Muscle of back (tissue), 11 donors: Measurements from ENCODE around the gene FAM229A. TPM values are rescaled to one million over a fixed set of nuclear protein-coding genes. Genes with fewer than 3 reads are reported as not detected.

ENCODE experiments used
- DNase-seq, 3 donors: peaks; one replicate each; pipeline versions ENCODE4 v3.0.0 to v3.0.0-alpha.2; 2013
- polyA plus RNA-seq, 10 donors: library from polyadenylated mRNA; unstranded; fragments of 120-200 nt; gene quantifications; one replicate each; pipeline ENCODE4 v1.2.1, GENCODE V29; 2013; ENCODE audit not compliant: insufficient read length in 10 of 10

Gene FAM229A
- polyA plus RNA-seq, 10 donors, result 1.7 to 8.1 (median 4.7) TPM

- DNase-seq, result no peak
Observed at GRCh38 chr1:32332290-32333079, 29.8 kb downstream of the FAM229A start.

GRCh38 chr1:32331549-32331948 lies 30.7 kb downstream of the FAM229A start:
- no peak for DNase-seq

GRCh38 chr1:32330558-32331151 lies 31.6 kb downstream of the FAM229A start:
- DNase-seq, result no peak

- no peak for DNase-seq
Observed at GRCh38 chr1:32329931-32330466, 32.3 kb downstream of the FAM229A start.

- DNase-seq, result no peak
Observed at GRCh38 chr1:32327204-32327603, 35.1 kb downstream of the FAM229A start.

GRCh38 chr1:32321712-32322291 lies 40.5 kb downstream of the FAM229A start:
- DNase-seq, result no peak

- DNase-seq, result no peak
Observed at GRCh38 chr1:32318127-32318869, 44.0 kb downstream of the FAM229A start.

- no peak for DNase-seq
Observed at GRCh38 chr1:32316903-32317277, 45.4 kb downstream of the FAM229A start.

GRCh38 chr1:32311709-32312393 lies 50.4 kb downstream of the FAM229A start:
- no peak for DNase-seq

Other genes starting within 250 kb of the FAM229A start
- gene TXLNA, start 182.8 kb downstream of the FAM229A start, polyA plus RNA-seq, result 10 to 100 TPM; 27.8 to 44.4 (median 33.7) TPM
- 10 to 100 TPM; 28.8 to 60.1 (median 46.8) TPM for gene CCDC28B, start 161.9 kb downstream of the FAM229A start, polyA plus RNA-seq
- gene IQCC, start 156.8 kb downstream of the FAM229A start, polyA plus RNA-seq, result 1 to 10 TPM; 2.0 to 4.9 (median 3.1) TPM
- under 1 TPM; 0.19 to 0.94 (median 0.31) TPM for gene DCDC2B, start 153.4 kb downstream of the FAM229A start, polyA plus RNA-seq
- gene TMEM234, start 140.1 kb downstream of the FAM229A start, polyA plus RNA-seq, result 10 to 100 TPM in 4 of 10 donors, 1 to 10 TPM in 6; 8.0 to 16.0 (median 9.1) TPM
- 100 to 1,000 TPM; 146 to 185 (median 164) TPM for gene EIF3I, start 140.1 kb downstream of the FAM229A start, polyA plus RNA-seq
- gene FAM167B, start 115.3 kb downstream of the FAM229A start, polyA plus RNA-seq, result 1 to 10 TPM; 2.1 to 6.7 (median 3.9) TPM
- gene LCK, start 111.2 kb downstream of the FAM229A start, polyA plus RNA-seq, result 10 to 100 TPM in 1 of 10 donors, 1 to 10 TPM in 2, under 1 TPM in 7; 0.26 to 14.1 (median 0.74) TPM
- 10 to 100 TPM; 27.5 to 50.3 (median 41.3) TPM for gene HDAC1, start 70.4 kb downstream of the FAM229A start, polyA plus RNA-seq
- 100 to 1,000 TPM; 129 to 217 (median 146) TPM for gene MARCKSL1, start 26.3 kb downstream of the FAM229A start, polyA plus RNA-seq
- gene TSSK3, start 54 bp upstream of the FAM229A start, polyA plus RNA-seq, result 1 to 10 TPM in 6 of 10 donors, under 1 TPM in 4; 0.82 to 5.1 (median 1.8) TPM
- gene BSDC1, start 32.0 kb upstream of the FAM229A start, polyA plus RNA-seq, result 10 to 100 TPM; 34.3 to 43.8 (median 40.0) TPM
- gene ZBTB8B, start 102.6 kb upstream of the FAM229A start, polyA plus RNA-seq, result under 1 TPM; 0.07 to 0.22 (median 0.14) TPM
- 10 to 100 TPM in 5 of 10 donors, 1 to 10 TPM in 5; 8.4 to 11.9 (median 10.4) TPM for gene ZBTB8A, start 176.9 kb upstream of the FAM229A start, polyA plus RNA-seq